Measurements from ENCODE around the gene CLPTM1.

DNA sequence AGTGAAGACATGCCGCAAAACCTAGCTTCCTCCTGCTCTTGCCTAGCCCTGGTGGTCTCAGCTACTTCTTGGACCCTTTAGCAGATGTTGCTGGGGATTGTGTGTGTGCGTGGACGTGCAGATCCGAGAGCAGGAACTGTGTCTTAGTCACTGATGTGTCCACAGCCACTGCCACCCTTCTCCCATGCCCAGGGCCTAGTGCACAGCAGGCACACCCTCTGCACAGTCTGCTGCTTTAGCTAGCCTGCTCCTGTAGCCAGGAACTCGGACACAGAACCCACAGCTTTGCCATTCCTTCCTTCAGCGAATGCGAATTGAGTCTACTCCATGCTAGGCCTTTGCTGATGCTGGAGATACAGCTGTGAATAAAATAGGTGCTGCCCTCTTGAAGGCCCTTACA is 2.3 kb downstream of the CLPTM1 start:
- TF ChIP-seq POLR2AphosphoS5 (IDR thresholded peaks at IDR 0.05; ENCODE audit: low read depth, low read length) (no peak), POLR2A (IDR thresholded peaks at IDR 0.05; ENCODE audit: borderline replicate concordance, extremely low read depth, insufficient read depth, insufficient read length) (no peak), ZBTB33 (IDR thresholded peaks at IDR 0.05; ENCODE audit: extremely low read depth, insufficient replicate concordance, low read length) (no peak), EZH2 (IDR thresholded peaks at IDR 0.05) (no peak)
- TF ChIP-seq, protein P1, sequence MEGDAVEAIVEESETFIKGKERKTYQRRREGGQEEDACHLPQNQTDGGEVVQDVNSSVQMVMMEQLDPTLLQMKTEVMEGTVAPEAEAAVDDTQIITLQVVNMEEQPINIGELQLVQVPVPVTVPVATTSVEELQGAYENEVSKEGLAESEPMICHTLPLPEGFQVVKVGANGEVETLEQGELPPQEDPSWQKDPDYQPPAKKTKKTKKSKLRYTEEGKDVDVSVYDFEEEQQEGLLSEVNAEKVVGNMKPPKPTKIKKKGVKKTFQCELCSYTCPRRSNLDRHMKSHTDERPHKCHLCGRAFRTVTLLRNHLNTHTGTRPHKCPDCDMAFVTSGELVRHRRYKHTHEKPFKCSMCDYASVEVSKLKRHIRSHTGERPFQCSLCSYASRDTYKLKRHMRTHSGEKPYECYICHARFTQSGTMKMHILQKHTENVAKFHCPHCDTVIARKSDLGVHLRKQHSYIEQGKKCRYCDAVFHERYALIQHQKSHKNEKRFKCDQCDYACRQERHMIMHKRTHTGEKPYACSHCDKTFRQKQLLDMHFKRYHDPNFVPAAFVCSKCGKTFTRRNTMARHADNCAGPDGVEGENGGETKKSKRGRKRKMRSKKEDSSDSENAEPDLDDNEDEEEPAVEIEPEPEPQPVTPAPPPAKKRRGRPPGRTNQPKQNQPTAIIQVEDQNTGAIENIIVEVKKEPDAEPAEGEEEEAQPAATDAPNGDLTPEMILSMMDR (IDR thresholded peaks at IDR 0.05 in 2 of 3, conservative IDR thresholded peaks at IDR 0.05 in 1 of 3; ENCODE audit: borderline replicate concordance in 1 of 3, insufficient read depth in 1 of 3, low read depth in 2 of 3, low read length in 2 of 3) = no peak
